Caco-2 (cell line): ENCODE data around the gene TMEM43. TPM values are rescaled to one million over a fixed set of nuclear protein-coding genes. Genes with fewer than 3 reads are reported as not detected.

ENCODE experiments used
- BruUV-seq: library from RNA; stranded (reverse); fragments of 400-500 nt; replicated peaks from 2 replicates; lab custom pipeline; 2021; lab: Mats Ljungman, UMichigan
- CTCF ChIA-PET: fragments of 300-600 bp; sonication (Branson Sonifier 250); formaldehyde crosslinking; loops from one replicate; lab custom pipeline; 2022; ENCODE audit warnings: antibody characterized with exemption; lab: Charles Lee
- POLR2A ChIA-PET: fragments of 300-600 bp; sonication (Branson Sonifier 250); formaldehyde crosslinking; loops from one replicate; lab custom pipeline; 2022; ENCODE audit warnings: antibody characterized with exemption; lab: Charles Lee
- DNase-seq, 2 experiments: peaks; one replicate each; pipeline versions ENCODE4 v3.0.0 to v3.0.0-alpha.2; 2020 to 2022
- H3K27me3 ChIP-seq: replicated peaks from 2 replicates; pipeline ENCODE4 v1.6.0; 2011; ENCODE audit warnings: low read length; ENCODE audit not compliant: control insufficient read depth, insufficient read depth
- H3K36me3 ChIP-seq: 2 replicates; pipeline ENCODE4 v1.5.1; 2011; ENCODE audit warnings: low read length; ENCODE audit not compliant: control insufficient read depth, insufficient read depth
- H3K4me1 ChIP-seq: fragments of 250-450 bp; sonication (Bioruptor Pico); 2 replicates; pipeline ENCODE4 v1.5.1; 2020; ENCODE audit warnings: mild to moderate bottlenecking
- H3K4me3 ChIP-seq: 2 replicates; pipeline ENCODE4 v1.5.1; 2011; ENCODE audit warnings: low read depth, mild to moderate bottlenecking, control low read depth, low read length
- H3K9me3 ChIP-seq: fragments of 250-450 bp; sonication (Bioruptor Pico); 2 replicates; pipeline ENCODE4 v1.5.1; 2020; ENCODE audit warnings: mild to moderate bottlenecking, moderate library complexity
- H3K27ac Mint-ChIP-seq: one replicate; pipeline ENCODE4 v1.8.0; 2022; ENCODE audit warnings: mixed read lengths; ENCODE audit not compliant: unreplicated experiment
- H3K27me3 Mint-ChIP-seq: one replicate; pipeline ENCODE4 v1.8.0; 2022; ENCODE audit warnings: mixed read lengths; ENCODE audit not compliant: insufficient read depth, unreplicated experiment
- H3K36me3 Mint-ChIP-seq: one replicate; pipeline ENCODE4 v1.8.0; 2022; ENCODE audit warnings: mild to moderate bottlenecking, mixed read lengths; ENCODE audit not compliant: insufficient read depth, unreplicated experiment
- H3K4me1 Mint-ChIP-seq: one replicate; pipeline ENCODE4 v1.8.0; 2022; ENCODE audit warnings: low read depth, mixed read lengths; ENCODE audit not compliant: unreplicated experiment
- H3K4me3 Mint-ChIP-seq: one replicate; pipeline ENCODE4 v1.8.0; 2022; ENCODE audit warnings: mild to moderate bottlenecking, moderate library complexity, mixed read lengths; ENCODE audit not compliant: unreplicated experiment
- H3K9me3 Mint-ChIP-seq: one replicate; pipeline ENCODE4 v1.8.0; 2022; ENCODE audit warnings: mixed read lengths; ENCODE audit not compliant: unreplicated experiment
- CTCF ChIP-seq, 2 experiments: fragments of 200-600 bp in 1 of 2; IDR thresholded peaks; 1 replicate in 1 of 2; 2 replicates in 1 of 2; pipeline versions ENCODE4 v1.5.1 to v1.8.0; 2011 to 2022; ENCODE audit warnings: antibody characterized with exemption in 1 of 2, control low read depth in 1 of 2, inconsistent platforms in 1 of 2, low read depth in 1 of 2, low read length in 1 of 2, mild to moderate bottlenecking in 1 of 2, moderate library complexity in 1 of 2; ENCODE audit not compliant: insufficient read depth in 1 of 2, severe bottlenecking in 1 of 2, unreplicated experiment in 1 of 2
- intact Hi-C: fragments of 100-400 bp; cut with micrococcal nuclease; formaldehyde crosslinking; loops from one replicate; pipeline ENCODE4 v1.10.0; 2022; ENCODE audit not compliant: unreplicated experiment
- total RNA-seq: library from RNA; stranded (reverse); gene quantifications from 2 replicates; pipeline ENCODE4 v1.2.3, GENCODE V29; 2022

The TMEM43 gene
- total RNA-seq, 1 experiment from 2014 or later, result 35.2 TPM

GRCh38 chr3:14181253-14181652 lies 56.4 kb downstream of the TMEM43 start:
- Histone ChIP-seq H3K36me3 (no peaks in the 10 kb centered on the region), H3K4me1 (peaks cover 11% of the 10 kb centered on the region; the same call in 1 of the 2 replicates), H3K27me3 (no peaks in the 10 kb centered on the region), H3K9me3 (no peaks in the 10 kb centered on the region), H3K4me3 (no peak overlapping the region)
- no peak overlapping the region for H3K4me3 Mint-ChIP-seq
- POLR2A ChIA-PET, result no interaction called here
- peaks cover 11% of the 10 kb centered on the region for H3K4me1 Mint-ChIP-seq
- no TSS peak for BruUV-seq
- TF ChIP-seq CTCF (IDR thresholded peaks at IDR 0.05; ENCODE audit: insufficient read depth in 1 of 2, low read depth in 1 of 2, low read length in 1 of 2, severe bottlenecking in 1 of 2, unreplicated experiment in 1 of 2), result no peak
- H3K27me3 Mint-ChIP-seq, result no peaks in the 10 kb centered on the region
- H3K27ac Mint-ChIP-seq, result no peak overlapping the region
- intact Hi-C loops, result no loop called here
- no peaks in the 10 kb centered on the region for H3K9me3 Mint-ChIP-seq
- CTCF ChIA-PET, result interaction anchor here (0.6 kb wide), 1 partner anchor 153 kb away, joined by 4 read pairs; no protein-coding TSS in a partner anchor
- peaks cover 43% of the 10 kb centered on the region for H3K36me3 Mint-ChIP-seq
- DNase-seq, result no peak

- BruUV-seq, result no TSS peak
- no peak overlapping the region for H3K4me3 ChIP-seq
- POLR2A ChIA-PET, result no interaction called here
- no peaks in the 10 kb centered on the region for H3K27me3 Mint-ChIP-seq
- H3K4me3 Mint-ChIP-seq, result no peak overlapping the region
- no peaks in the 10 kb centered on the region for H3K27me3 ChIP-seq
- H3K9me3 Mint-ChIP-seq, result no peaks in the 10 kb centered on the region
- peaks cover 54% of the 10 kb centered on the region for H3K36me3 Mint-ChIP-seq
- DNase-seq, result no peak
- H3K4me1 ChIP-seq, result 0 out of 2 replicates have a peak, but pooled peaks cover 6% of the 10 kb centered on the region
- no peaks in the 10 kb centered on the region for H3K4me1 Mint-ChIP-seq
- H3K9me3 ChIP-seq, result no peaks in the 10 kb centered on the region
- no peaks in the 10 kb centered on the region for H3K36me3 ChIP-seq
- no peak for TF ChIP-seq CTCF (IDR thresholded peaks at IDR 0.05; ENCODE audit: insufficient read depth in 1 of 2, low read depth in 1 of 2, low read length in 1 of 2, severe bottlenecking in 1 of 2, unreplicated experiment in 1 of 2)
- intact Hi-C loops, result no loop called here
- CTCF ChIA-PET, result interaction anchor here (0.5 kb wide), 1 partner anchor 21 kb away, joined by 3 read pairs; no protein-coding TSS in a partner anchor
- H3K27ac Mint-ChIP-seq, result no peak overlapping the region
Measured at GRCh38 chr3:14183015-14183577, 58.2 kb downstream of the TMEM43 start.

- Mint-ChIP-seq H3K4me3 (no peak overlapping the region), H3K36me3 (peaks cover 63% of the 10 kb centered on the region), H3K9me3 (no peaks in the 10 kb centered on the region), H3K27me3 (no peaks in the 10 kb centered on the region), H3K4me1 (no peaks in the 10 kb centered on the region), H3K27ac (no peak overlapping the region)
- TF ChIP-seq CTCF (IDR thresholded peaks at IDR 0.05; ENCODE audit: insufficient read depth in 1 of 2, low read depth in 1 of 2, low read length in 1 of 2, severe bottlenecking in 1 of 2, unreplicated experiment in 1 of 2), result no peak
- H3K9me3 ChIP-seq, result no peaks in the 10 kb centered on the region
- intact Hi-C loops, result no loop called here
- no peaks in the 10 kb centered on the region for H3K36me3 ChIP-seq
- CTCF ChIA-PET, result no interaction called here
- no TSS peak for BruUV-seq
- POLR2A ChIA-PET, result interaction anchor here (0.7 kb wide), 1 partner anchor 8 kb away, joined by 3 read pairs; the partner anchor contains the start of gene LSM3
- no peak overlapping the region for H3K4me3 ChIP-seq
- no peaks in the 10 kb centered on the region for H3K27me3 ChIP-seq
- DNase-seq, result no peak
- H3K4me1 ChIP-seq, result no peaks in the 10 kb centered on the region
Measured at GRCh38 chr3:14186854-14187458, 62.1 kb downstream of the TMEM43 start.
